HG03095 (cell line): ENCODE data around the gene SP1.
"Not testable (repeated sequence)": the region's sequence is repeated elsewhere in the genome, so short reads cannot be mapped to it uniquely, and the experiment has no call there.

Experiments used
- ATAC-seq: cut with Tn5 transposase; IDR thresholded peaks from one replicate; pipeline ENCODE4 v1.9.1; 2021; ENCODE audit warnings: moderate library complexity; ENCODE audit not compliant: unreplicated experiment

Gene SP1

DNA sequence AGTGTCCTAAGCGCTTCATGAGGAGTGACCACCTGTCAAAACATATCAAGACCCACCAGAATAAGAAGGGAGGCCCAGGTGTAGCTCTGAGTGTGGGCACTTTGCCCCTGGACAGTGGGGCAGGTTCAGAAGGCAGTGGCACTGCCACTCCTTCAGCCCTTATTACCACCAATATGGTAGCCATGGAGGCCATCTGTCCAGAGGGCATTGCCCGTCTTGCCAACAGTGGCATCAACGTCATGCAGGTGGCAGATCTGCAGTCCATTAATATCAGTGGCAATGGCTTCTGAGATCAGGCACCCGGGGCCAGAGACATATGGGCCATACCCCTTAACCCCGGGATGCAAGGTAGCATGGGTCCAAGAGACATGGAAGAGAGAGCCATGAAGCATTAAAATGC is 31.0 kb downstream of the SP1 start:
- ATAC-seq: no peak

DNA sequence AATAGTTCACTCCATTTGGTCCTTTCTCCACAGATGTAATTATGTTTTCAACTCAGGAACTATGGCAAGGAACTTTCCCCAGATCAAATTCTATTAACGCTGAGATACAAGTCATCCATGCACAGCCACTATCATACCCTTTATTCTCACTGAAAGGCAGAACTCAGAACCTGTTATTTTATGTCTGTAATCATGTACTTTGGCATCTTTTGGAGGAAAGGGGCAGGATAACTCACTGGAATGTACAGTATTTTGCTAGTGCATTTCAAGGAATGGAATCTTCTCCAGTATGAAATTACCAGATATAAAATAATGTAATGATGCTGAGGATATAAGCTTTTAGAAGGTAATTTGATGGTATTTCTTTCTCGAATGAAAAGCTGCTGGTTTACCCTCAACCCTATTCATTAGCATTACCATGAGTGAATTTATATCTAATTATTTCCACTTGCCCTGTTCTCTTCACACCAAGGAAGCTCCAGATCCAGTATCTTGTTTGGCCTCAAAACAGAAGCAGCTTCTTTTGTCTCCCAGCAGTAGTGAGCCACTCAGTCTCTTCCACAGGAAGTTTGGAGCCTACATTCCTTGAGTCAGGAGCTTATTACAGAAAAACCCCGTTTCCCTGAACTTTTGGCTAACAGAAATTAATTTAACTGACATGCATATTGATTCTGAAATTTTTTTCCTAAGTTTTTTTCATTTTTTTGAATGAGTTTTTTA is 33.7 kb downstream of the SP1 start:
- no peak for ATAC-seq

DNA sequence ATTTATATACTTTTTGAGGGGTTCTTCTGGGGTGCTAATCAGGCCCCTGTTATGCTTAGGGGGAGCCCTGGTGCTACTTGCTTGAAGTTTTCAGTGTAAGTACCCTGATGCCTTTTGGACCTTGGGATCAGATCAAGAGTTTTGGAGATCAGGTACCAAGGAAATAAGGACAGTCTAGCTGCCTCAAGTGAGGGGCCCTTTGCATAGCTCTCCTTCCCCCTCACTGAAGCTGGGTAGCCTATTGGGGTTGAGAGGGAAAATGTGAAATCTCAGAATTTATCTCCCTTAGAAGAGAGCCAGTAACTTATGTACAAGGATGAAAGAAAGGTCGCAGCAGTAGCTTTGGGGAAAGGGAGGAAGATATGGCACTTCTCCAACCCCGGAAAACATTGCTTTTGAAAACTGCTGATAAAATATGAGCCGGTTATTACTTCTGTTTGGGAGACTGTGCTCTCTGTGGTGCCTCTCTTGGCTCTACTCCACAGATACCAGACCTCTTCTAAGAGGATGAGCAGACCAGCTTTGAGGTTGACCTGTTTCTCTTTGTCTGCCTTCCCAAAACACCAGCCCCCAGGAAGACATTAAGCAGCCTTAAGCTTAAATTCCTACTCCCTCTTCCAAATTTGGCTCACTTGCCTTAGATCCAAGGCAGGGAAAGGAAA is 34.9 kb downstream of the SP1 start:
- no peak for ATAC-seq

DNA sequence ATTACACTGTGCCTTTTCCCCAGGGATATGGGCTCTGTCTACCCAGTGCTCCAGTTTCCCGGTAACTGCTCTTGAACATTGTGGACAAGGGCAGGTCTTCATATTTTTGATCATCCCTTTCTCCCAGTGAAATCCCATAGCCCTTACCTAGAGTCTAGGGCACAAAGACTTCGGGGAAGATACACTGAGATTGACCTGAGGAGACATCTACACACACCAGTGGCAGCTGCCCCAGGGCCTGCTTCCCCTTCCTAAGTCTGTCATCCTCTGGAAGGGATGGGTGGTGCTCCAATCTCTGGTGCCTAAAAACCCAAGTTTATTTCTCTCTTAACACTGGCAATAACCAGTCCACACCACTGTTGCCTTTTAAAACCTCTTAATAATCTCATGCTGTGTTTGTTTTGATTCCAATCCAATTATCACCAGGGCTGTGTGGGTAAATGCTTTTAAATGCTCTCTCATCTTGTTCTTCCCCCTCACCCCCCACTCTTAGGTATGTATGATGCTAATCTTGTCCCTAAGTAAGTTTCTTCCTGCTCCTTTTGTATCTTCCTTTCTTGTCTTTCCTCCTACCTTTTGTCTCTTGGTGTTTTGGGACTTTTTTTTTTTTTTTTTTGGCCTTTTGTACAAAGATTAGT is 35.9 kb downstream of the SP1 start:
- not testable (repeated sequence) for ATAC-seq

DNA sequence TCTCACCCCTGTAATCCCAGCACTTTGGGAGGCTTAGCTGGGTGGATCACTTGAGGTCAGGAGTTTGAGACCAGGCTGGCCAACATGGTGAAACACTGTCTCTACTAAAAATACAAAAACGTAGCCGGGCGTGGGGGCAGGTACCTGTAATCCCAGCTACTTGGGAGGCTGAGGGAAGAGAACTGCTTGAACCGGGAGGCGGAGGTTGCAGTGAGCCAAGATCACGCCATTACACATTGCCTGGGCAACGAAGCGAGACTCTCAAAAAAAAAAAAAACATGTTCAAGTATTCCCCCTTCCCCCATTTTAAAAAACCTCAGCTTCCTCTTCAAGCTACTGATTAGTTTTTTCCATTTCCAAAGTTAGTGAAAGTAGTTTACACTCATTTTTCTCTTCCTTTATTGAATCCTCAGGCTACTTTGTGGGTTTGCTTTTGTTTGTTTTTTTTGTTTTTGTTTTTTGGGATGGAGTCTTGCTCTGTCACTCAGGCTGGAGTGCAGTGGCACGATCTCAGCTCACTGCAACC is 37.4 kb downstream of the SP1 start:
- not testable (repeated sequence) for ATAC-seq

DNA sequence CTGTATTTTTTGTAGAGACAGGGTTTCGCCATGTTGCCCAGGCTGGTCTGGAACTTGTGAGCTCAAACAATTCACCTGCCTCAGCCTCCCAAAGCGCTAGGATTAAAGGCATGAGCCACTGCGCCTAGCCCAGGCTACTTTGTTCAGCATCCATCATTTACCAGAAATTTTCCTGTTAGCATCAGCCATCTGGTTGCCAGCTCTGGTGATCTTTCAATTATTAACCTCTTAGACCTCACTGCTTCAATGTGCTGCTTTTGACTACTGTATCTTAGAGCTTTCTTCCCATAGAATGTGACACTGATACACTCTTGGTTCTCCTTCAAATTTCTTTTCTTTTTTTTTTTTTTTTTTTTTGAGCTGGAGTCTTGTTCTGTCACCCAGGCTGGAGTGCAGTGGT is 38.2 kb downstream of the SP1 start:
- no peak for ATAC-seq

DNA sequence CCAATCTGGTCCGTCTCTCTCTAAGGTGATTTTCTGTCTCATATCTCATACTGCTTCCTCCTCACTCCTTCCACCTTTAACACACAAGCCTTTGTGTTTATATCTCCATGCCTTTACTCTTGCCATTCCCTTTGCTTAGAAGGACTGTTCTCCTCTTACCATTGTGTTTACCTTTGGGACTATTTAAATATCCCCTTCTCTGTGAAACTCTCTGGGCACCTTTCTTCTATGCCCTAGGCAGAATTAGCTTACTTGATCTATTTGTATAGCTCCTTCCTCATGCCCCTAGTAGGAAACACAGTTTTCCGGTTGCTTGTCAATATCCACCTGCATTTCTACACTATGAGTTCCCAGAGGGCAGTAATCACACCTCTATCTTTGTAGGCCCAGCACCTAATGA is 39.8 kb downstream of the SP1 start:
- no peak for ATAC-seq

DNA sequence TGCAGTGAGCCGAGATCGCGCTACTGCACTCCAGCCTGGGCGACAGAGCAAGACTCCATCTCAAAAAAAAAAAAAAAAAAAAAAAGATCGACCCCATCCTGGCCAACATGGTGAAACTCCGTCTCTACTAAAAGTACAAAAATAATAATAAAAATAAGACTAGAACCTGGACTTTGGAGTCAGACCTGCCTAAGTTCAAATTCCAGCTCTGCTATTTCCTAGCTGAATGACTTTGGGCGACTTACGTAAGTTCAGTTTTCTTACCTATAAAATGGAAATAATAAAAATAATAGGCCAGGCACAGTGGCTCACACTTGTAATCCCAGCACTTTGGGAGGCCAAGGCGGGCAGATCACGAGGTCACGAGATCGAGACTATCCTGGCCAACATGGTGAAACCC is 42.3 kb downstream of the SP1 start:
- ATAC-seq: not testable (repeated sequence)

DNA sequence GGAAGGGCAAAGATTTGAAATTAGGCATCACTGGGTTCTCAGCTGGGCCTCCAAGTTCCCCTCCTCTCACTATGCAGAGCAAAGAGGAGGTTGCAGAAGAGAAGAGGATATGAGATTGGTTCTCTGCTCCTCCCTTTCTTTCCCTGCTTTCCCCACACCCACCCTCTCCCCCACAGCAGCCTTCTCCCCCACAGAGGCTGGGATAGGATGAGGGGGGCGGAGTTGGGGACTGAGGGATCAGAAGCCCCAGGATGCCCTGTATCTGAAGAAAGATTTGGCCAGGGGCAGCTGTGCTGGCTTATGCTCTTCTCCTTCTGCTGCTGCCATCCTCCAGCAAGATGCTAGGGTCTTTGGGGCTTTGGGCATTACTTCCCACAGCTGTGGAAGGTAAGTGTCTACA is 43.6 kb downstream of the SP1 start, which contains the start of gene AMHR2:
AMHR2 (plus strand) TSS at position 259 of the 400 bp plus-strand sequence; CDS start at position 339, 80 bp downstream.
- ATAC-seq: no peak

DNA sequence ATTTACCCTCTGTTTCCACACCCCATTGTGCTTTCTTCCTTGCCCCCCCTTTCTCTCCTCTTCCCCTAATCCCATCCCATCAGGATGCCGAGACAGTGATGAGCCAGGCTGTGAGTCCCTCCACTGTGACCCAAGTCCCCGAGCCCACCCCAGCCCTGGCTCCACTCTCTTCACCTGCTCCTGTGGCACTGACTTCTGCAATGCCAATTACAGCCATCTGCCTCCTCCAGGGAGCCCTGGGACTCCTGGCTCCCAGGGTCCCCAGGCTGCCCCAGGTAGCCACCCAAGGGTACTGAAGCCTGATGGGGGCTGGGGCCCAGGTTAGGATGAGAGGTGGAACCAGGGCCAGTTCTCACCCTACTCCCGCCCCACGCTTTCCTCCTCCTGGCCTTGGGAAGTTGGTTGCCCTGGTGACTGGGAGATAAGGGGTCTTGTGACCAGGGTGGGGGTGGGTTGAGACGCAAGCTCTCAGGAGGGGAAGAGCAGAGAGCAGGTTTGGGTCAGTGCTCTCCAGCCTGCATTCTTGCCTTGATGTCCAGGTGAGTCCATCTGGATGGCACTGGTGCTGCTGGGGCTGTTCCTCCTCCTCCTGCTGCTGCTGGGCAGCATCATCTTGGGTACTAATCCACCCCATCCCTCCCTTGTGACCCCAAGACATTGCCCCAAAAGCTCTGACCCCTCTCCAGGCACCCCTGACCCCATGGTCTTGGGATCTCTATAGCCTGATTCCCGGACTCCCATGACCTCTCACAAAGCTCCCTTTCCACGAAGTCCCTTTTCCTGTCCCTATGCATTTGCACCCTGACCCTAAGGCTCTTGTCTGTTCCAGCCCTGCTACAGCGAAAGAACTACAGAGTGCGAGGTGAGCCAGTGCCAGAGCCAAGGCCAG is 44.9 kb downstream of the SP1 start:
- ATAC-seq: no peak

DNA sequence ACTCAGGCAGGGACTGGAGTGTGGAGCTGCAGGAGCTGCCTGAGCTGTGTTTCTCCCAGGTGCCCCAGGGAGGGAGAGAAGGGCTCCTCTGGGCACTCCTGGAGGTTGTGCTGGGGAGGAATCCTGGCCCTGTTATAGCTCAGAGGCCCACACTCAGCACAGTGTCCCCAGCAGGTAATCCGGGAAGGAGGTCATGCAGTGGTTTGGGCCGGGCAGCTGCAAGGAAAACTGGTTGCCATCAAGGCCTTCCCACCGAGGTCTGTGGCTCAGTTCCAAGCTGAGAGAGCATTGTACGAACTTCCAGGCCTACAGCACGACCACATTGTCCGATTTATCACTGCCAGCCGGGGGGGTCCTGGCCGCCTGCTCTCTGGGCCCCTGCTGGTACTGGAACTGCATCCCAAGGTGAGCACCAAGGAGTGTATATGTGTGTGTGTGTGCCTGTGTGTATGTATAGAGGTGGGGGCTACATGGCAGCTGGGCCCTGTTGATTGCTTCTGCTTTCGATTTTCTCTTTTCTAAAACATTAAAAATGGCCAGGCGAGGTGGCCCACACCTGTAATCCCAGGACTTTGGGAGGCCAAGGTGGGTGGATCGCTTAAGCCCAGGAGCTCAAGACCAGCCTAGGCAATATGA is 45.7 kb downstream of the SP1 start:
- no peak for ATAC-seq

DNA sequence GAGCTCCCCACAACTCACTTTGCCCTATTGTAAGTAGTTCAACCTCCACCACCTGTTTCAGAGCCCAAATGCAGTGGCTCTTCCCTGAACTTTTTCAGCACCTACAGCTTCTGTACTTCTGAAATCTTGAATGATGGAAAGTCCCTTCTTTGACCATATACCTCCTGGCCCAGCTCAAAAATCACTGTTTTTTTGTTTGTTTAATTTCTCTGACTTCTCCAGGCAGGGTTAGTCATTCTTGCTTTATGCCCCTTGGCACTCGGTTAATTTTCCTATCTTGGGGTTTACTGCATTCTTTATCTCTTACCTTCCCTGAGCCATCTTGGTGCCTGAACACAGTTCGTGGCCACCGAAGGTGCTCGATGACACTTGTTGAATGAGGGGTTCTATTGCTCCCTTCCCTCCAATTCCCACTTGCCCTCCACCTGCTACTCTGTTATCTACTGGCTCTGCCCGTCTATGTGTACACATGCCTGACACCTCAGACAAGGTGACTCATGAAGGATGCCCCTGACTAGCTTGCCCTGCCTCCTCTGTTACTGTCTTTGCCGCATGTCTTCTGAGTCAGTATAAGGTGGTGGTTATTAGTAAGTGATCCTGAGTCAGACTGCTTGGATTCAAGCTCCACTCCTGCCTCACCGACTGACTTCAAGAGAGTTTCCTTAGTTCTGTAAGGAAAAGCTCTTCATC is 48.1 kb downstream of the SP1 start:
- no peak for ATAC-seq

DNA sequence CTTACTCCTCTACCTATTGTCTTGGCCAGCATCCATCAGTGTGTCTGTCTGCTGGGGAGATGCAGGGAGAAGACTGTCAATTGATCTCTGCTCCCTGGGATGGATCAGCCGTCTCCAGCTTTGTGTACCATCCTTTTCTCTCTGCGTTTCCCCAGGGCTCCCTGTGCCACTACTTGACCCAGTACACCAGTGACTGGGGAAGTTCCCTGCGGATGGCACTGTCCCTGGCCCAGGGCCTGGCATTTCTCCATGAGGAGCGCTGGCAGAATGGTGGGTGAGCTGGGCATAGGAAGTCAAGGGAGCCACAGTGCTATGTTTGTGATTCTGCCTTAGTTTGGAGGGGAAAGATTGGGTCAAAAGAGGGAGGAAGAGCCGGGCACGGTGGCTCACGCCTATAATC is 48.8 kb downstream of the SP1 start:
- no peak for ATAC-seq

DNA sequence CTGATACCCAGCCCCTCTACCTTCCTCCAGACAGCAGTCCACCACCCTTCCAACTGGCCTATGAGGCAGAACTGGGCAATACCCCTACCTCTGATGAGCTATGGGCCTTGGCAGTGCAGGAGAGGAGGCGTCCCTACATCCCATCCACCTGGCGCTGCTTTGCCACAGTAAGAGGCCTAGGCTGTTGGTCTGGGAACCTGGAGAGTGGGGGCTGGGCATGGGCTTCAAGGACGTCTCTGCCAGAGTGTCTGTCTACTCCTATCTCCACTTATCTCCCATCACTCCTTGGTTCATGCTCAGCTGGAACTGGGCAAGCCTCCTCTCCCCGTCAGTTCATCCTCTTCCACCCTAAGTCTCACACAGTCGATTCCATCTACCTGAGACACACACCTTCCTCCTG is 50.1 kb downstream of the SP1 start:
- ATAC-seq: no peak

DNA sequence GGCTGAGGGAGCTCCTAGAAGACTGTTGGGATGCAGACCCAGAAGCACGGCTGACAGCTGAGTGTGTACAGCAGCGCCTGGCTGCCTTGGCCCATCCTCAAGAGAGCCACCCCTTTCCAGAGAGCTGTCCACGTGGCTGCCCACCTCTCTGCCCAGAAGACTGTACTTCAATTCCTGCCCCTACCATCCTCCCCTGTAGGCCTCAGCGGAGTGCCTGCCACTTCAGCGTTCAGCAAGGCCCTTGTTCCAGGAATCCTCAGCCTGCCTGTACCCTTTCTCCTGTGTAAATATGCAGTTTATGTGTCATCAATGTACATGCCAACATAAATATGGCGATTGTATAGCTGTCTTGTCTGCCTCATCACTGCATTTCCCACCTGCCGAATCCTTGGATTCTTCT is 51.2 kb downstream of the SP1 start:
- ATAC-seq: no peak

DNA sequence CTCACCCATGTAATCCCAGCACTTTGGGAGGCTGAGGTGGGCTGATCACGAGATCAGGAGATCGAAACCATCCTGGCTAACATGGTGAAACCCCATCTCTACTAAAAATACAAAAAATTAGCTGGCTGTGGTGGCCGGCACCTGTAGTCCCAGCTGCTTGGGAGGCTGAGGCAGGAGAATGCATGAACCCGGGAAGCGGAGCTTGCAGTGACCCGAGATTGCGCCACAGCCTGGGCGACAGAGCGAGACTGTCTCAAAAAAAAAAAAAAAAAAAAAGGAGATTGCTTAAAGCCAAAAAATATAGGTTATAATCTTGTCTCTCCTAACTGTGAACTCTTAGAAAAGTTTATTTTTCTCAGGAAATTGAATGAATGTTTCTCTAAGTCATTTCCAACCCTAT is 55.4 kb downstream of the SP1 start:
- not testable (repeated sequence) for ATAC-seq

DNA sequence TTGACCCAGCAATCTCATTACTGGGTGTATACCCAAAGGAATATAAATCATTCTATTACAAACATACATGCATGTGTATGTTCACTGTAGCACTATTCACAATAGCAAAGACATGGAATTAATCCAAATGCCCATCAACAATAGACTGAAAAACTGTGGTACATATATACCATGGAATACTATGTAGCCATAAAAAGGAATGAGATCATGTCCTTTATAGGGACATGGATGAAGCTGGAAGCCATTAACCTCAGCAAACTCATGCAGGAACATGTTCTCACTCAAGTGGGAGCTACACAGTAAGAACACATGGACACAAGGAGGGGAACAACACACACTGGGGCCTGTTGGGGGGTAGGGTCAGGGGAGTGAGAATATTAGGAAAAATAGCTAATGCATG is 59.6 kb downstream of the SP1 start:
- ATAC-seq: not testable (repeated sequence)

DNA sequence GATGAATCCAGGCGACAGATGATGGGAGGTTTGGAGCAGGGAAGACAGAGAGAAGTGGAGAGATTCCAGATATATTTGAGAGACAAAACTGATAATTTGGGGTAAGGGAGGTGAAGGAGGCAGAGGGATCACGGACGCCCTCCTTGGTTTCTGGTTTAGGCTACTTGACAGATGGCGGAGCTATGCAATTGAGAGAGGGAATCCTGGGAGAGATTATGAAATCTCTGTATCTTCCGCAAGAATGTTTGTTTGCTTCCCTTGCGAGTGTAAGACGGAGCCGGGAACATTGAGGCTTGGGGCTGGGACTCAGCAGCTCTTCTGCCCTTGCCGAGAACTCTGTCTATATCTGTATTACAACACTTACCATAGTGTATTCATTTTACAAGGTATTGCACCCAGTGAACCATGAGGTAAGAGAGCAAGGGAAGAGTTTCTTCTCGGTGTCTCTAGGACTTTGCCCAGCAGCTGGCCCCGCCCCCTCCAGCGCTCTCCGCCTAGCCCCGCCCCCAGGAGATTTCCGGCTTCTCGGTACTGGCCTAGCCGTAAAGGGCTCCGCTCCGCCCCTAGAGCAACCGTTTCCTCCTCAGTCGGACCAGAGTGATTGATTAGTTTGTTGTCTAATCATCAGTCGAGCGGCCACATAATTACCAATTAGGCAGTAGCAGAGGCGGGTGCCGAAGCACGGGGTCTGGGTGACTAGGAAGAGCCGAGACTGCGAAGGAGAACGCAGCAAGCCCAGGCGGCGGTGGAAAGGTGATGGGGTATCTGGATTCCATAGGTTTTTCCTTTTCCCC is 61.3 kb downstream of the SP1 start, which contains the start of gene PRR13:
PRR13 (plus strand) TSS at position 695 of the 794 bp plus-strand sequence. CDS start 981 bp downstream, outside the sequence.
- ATAC-seq: peak; percentile 98

DNA sequence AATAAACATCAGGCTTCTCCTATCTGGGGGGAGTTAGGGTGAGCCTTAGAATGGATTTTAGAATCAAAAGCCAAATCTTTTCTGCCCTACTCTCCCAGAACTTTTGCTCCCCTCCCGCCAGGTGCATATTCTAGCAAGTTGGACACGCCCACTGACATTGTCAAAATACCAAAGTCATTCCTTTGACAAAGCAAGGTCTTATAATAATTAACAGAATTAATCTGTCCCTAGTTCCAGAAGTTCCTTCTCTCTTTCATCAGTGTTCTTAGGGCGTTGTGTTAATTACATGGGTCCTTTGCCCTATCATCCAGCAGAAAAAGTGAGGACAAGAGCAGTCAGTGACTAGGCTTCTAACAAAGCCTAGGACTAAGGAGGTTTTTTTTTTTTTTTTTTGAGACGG is 64.0 kb downstream of the SP1 start:
- no peak for ATAC-seq
